Limb (tissue), 2 donors: ENCODE measurements around the gene BRSK2.
A peak's percentile ranks its signal among the peaks of the same experiment; 100 is the strongest.

Experiments
- DNase-seq, 2 donors: peaks; one replicate each; pipeline ENCODE4 v3.0.0-alpha.2; 2016; ENCODE audit errors: extremely low spot score in 2 of 2

Gene BRSK2

GRCh38 chr11:1451781-1452470, 62.2 kb downstream of the BRSK2 start:
- DNase-seq = no peak

GRCh38 chr11:1452744-1453143, 63.0 kb downstream of the BRSK2 start:
- no peak for DNase-seq

- no peak for DNase-seq
Observed at GRCh38 chr11:1453611-1454034, 63.9 kb downstream of the BRSK2 start.

- no peak for DNase-seq
Observed at GRCh38 chr11:1454576-1454975, 64.8 kb downstream of the BRSK2 start.

- no peak for DNase-seq
Observed at GRCh38 chr11:1455032-1455762, 65.5 kb downstream of the BRSK2 start.

- no peak for DNase-seq
Observed at GRCh38 chr11:1455763-1456060, 66.0 kb downstream of the BRSK2 start.

GRCh38 chr11:1456176-1456575, 66.4 kb downstream of the BRSK2 start:
- DNase-seq = no peak

GRCh38 chr11:1456596-1457325, 67.0 kb downstream of the BRSK2 start:
- DNase-seq = no peak

GRCh38 chr11:1457326-1457680, 67.6 kb downstream of the BRSK2 start:
- DNase-seq = no peak

- no peak for DNase-seq
Observed at GRCh38 chr11:1457856-1458255, 68.1 kb downstream of the BRSK2 start.

- peak; percentile 15 to 75 for DNase-seq
Observed at GRCh38 chr11:1458340-1459218, 68.8 kb downstream of the BRSK2 start.

- no peak for DNase-seq
Observed at GRCh38 chr11:1459219-1459575, 69.5 kb downstream of the BRSK2 start.

GRCh38 chr11:1459764-1460395, 70.1 kb downstream of the BRSK2 start:
- DNase-seq = no peak

GRCh38 chr11:1460396-1460985, 70.8 kb downstream of the BRSK2 start:
- DNase-seq = no peak

GRCh38 chr11:1460986-1461825, 71.5 kb downstream of the BRSK2 start:
- DNase-seq = no peak

- DNase-seq = no peak
Observed at GRCh38 chr11:1461826-1462697, 72.3 kb downstream of the BRSK2 start.

GRCh38 chr11:1462698-1462975, 72.9 kb downstream of the BRSK2 start:
- DNase-seq = no peak

- DNase-seq = no peak
Observed at GRCh38 chr11:1463056-1463455, 73.3 kb downstream of the BRSK2 start.

GRCh38 chr11:1466784-1467183, 77.0 kb downstream of the BRSK2 start:
- no peak for DNase-seq
